Stimulated activated CD4-positive, alpha-beta T cell treated with anti-CD3 and anti-CD28 coated beads, Interleukin-4, amount 100 ng/mL, for 48 hours (primary cell): ENCODE data around the gene SIL1.
"Not testable (repeated sequence)": the region's sequence is repeated elsewhere in the genome, so short reads cannot be mapped to it uniquely, and the experiment has no call there.

ENCODE experiments used
- DNase-seq, 2 donors: peaks; one replicate each; pipeline ENCODE4 v3.0.0-alpha.2; 2020; ENCODE audit warnings: low read depth in 2 of 2

The SIL1 gene

GRCh38 chr5:139197710-139198669, at the start of gene SIL1:
TSS of gene SIL1 (minus strand) at chr5:139198368. CDS start at chr5:139127843, 70,525 bp downstream.
- DNase-seq, result peak; percentile 98

- peak; percentile 42 to 54 for DNase-seq
These were observed 48.2 kb upstream of the SIL1 start for GRCh38 chr5:139246394-139246793.

- no peak for DNase-seq
These were observed 47.6 kb upstream of the SIL1 start for GRCh38 chr5:139245637-139246339.

- DNase-seq, result no peak
These were observed 45.3 kb upstream of the SIL1 start for GRCh38 chr5:139243425-139243970.

- no peak for DNase-seq
These were observed 43.0 kb upstream of the SIL1 start for GRCh38 chr5:139241139-139241538.

- no peak for DNase-seq
These were observed 38.3 kb upstream of the SIL1 start for GRCh38 chr5:139236479-139236878.

GRCh38 chr5:139232147-139232724, 34.1 kb upstream of the SIL1 start:
- no peak for DNase-seq

- no peak for DNase-seq
These were observed 30.1 kb upstream of the SIL1 start for GRCh38 chr5:139228201-139228803.

- DNase-seq, result no peak
These were observed 28.0 kb upstream of the SIL1 start for GRCh38 chr5:139226131-139226530.

GRCh38 chr5:139223481-139223880, 25.3 kb upstream of the SIL1 start:
- DNase-seq, result no peak

GRCh38 chr5:139222346-139222745, 24.2 kb upstream of the SIL1 start:
- no peak for DNase-seq

GRCh38 chr5:139218038-139218437, 19.9 kb upstream of the SIL1 start:
- DNase-seq, result not testable (repeated sequence)

- DNase-seq, result no peak
These were observed 17.2 kb upstream of the SIL1 start for GRCh38 chr5:139215107-139215975.

- no peak for DNase-seq
These were observed 16.5 kb upstream of the SIL1 start for GRCh38 chr5:139214646-139215045.

- DNase-seq, result no peak
These were observed 14.7 kb upstream of the SIL1 start for GRCh38 chr5:139212906-139213305.

- DNase-seq, result no peak
These were observed 14.3 kb upstream of the SIL1 start for GRCh38 chr5:139212486-139212885.

- no peak for DNase-seq
These were observed 12.4 kb upstream of the SIL1 start for GRCh38 chr5:139210585-139210984.

- DNase-seq, result no peak
These were observed 9.3 kb upstream of the SIL1 start for GRCh38 chr5:139207297-139208000.

- DNase-seq, result no peak
These were observed 7.4 kb upstream of the SIL1 start for GRCh38 chr5:139205586-139205985.

- DNase-seq, result no peak
These were observed 7.0 kb upstream of the SIL1 start for GRCh38 chr5:139205124-139205523.
